Activated gamma-delta T cell treated with Interleukin-2 at 50 U/mL for 16 hours (primary cell): ENCODE measurements around the gene NTSR2.

Experiments
- DNase-seq: peaks from one replicate; pipeline ENCODE4 v3.0.0-alpha.2; 2020

The NTSR2 gene, protein sequence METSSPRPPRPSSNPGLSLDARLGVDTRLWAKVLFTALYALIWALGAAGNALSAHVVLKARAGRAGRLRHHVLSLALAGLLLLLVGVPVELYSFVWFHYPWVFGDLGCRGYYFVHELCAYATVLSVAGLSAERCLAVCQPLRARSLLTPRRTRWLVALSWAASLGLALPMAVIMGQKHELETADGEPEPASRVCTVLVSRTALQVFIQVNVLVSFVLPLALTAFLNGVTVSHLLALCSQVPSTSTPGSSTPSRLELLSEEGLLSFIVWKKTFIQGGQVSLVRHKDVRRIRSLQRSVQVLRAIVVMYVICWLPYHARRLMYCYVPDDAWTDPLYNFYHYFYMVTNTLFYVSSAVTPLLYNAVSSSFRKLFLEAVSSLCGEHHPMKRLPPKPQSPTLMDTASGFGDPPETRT

DNA sequence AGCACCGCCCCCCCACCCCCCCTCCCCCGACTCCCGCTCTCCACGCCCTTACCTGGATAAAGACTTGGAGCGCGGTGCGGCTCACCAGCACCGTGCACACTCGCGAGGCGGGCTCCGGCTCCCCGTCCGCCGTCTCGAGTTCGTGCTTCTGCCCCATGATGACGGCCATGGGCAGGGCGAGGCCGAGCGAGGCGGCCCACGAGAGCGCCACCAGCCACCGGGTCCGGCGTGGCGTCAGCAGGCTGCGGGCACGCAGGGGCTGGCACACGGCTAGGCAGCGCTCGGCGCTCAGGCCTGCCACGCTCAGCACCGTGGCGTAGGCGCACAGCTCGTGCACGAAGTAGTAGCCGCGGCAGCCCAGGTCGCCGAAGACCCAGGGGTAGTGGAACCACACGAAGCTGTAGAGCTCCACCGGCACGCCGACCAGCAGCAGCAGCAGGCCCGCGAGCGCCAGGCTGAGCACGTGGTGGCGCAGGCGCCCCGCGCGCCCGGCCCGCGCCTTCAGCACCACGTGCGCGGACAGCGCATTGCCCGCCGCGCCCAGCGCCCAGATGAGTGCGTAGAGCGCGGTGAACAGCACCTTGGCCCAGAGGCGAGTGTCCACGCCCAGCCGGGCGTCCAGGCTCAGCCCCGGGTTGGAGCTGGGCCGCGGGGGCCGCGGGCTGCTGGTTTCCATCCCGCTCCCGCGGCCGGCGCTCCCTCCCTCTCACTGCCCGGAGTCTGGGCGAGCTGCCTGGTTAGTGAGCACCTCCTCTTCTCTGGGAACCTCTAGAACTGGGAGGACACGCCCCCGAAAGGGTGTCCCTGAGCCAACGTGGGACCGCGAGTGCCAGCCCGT lies at the start of gene NTSR2:
Gene NTSR2, minus strand, starts transcription at position 742 of the 838 bp plus-strand sequence. Its CDS starts 66 bp downstream, at position 676.
- no peak for DNase-seq

- no peak for DNase-seq
These were observed 49.4 kb upstream of the NTSR2 start for GRCh38 chr2:11719230-11719977.

DNA sequence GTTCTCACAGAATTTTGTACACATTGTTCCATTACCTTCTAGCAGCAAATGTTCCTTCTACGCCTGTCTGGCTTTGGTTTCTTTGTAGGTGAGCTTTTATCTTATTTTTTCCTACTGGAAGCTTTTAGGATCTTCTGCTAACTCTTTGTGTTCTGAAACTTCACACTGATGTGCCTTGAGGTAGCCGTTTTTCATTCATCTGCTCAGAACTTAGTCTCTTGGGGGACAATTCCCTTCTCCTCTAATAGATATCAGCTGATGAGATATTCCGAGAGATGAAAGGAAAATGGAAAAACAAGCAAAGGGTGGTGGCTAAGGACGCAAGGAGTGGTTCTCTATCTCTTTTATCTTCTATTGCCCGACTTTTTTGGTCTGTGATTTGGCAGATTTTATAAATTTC lies 48.6 kb upstream of the NTSR2 start:
- no peak for DNase-seq

DNA sequence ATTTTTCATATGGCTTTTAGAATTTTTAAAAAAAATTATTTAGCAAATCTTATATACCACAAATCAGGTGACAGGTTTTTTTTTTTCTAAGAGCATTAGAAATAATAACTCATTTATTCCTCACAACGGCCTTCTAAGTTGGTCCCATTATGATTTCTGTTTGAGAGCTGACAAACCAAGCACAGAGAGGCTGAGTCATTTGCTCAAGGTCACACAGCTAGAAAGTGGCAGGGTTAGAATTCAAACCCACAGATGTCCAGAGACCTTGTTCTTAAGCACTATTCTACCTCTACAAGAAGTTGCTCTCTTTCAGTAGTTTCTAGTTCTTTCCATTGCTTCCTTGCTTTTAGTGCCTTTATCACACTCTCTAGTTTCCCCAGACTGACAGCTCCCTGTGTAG lies 47.6 kb upstream of the NTSR2 start:
- DNase-seq: no peak

GRCh38 chr2:11716689-11717321 lies 46.8 kb upstream of the NTSR2 start:
- no peak for DNase-seq

GRCh38 chr2:11715987-11716652 lies 46.1 kb upstream of the NTSR2 start:
- no peak for DNase-seq

- no peak for DNase-seq
These were observed 43.8 kb upstream of the NTSR2 start for GRCh38 chr2:11713815-11714214.

- no peak for DNase-seq
These were observed 42.9 kb upstream of the NTSR2 start for GRCh38 chr2:11712866-11713265.

GRCh38 chr2:11711751-11712150 lies 41.8 kb upstream of the NTSR2 start:
- DNase-seq: no peak

DNA sequence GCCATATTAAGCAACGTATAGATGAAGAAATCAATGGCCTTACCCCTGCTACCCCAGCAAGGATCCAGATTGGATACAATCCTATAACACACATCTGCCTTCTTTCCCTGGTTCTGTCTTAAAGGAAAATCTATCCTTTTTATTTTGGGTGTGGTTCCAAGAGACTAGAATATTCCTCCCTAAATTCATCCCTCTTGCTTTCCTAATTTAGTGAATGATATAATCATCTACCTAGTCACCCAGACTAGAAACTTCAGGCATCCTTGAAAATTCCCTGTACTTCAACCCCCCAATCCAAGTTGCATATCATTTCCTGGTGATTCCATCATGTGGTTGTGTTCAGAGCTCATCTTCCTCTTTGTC lies 41.3 kb upstream of the NTSR2 start:
- no peak for DNase-seq

DNA sequence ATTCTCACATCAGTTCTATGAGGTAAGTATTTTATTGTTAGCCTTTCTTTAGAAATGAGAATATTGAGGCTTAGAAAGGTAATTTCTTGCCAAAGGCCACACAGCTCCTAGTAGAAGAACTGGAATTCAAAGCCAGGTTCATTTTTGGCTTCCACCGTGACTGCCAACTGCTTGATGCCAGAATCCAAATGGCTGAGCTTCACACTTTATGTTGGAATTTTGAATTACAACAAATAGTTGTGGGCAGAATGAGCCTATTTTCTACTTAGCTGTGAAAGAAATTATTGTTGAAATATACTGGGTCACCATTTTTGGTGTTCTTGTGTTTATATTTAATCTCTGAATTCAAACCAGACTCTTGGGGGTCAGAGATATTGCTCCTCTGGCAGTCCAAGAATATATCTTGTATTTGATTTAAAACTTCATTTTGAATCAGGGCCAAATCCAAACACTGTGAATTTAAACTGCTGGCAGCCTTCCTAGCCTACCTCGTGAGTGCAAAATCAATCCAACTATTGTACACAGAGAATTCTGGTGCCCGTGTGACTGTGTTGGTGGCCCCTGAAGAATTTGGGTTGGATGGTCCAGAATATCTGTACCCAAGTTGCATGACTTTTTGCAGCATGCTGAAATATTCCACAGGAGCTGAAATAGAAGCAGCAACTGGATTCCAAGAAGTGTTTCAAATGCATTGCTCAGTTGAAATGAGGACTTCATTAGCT lies 40.8 kb upstream of the NTSR2 start:
- DNase-seq: no peak

GRCh38 chr2:11710210-11710609 lies 40.2 kb upstream of the NTSR2 start:
- DNase-seq: no peak

DNA sequence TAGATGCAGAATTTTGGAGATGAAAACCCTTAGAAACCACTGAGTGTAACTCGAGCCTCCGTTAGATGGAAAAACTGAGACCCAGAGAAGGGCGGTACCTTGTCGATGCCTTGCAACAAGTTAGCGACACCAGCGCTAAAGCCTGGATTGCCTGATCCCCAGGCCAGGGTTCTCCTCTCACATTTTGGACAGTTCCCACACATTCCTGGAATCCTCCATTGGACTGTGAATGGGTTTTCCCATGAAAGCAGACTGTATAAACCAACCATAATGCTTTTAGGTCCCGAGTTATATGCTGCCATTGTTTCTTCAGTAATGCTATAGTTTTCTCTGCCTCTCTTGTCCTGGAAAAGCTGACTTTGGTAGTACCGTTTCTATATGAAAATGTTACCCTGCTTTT lies 39.3 kb upstream of the NTSR2 start:
- no peak for DNase-seq

GRCh38 chr2:11708106-11708505 lies 38.1 kb upstream of the NTSR2 start:
- no peak for DNase-seq

- DNase-seq: no peak
These were observed 35.7 kb upstream of the NTSR2 start for GRCh38 chr2:11705711-11706110.

- DNase-seq: no peak
These were observed 35.1 kb upstream of the NTSR2 start for GRCh38 chr2:11705063-11705462.

- no peak for DNase-seq
These were observed 33.7 kb upstream of the NTSR2 start for GRCh38 chr2:11703700-11704099.

- no peak for DNase-seq
These were observed 33.0 kb upstream of the NTSR2 start for GRCh38 chr2:11702946-11703345.

DNA sequence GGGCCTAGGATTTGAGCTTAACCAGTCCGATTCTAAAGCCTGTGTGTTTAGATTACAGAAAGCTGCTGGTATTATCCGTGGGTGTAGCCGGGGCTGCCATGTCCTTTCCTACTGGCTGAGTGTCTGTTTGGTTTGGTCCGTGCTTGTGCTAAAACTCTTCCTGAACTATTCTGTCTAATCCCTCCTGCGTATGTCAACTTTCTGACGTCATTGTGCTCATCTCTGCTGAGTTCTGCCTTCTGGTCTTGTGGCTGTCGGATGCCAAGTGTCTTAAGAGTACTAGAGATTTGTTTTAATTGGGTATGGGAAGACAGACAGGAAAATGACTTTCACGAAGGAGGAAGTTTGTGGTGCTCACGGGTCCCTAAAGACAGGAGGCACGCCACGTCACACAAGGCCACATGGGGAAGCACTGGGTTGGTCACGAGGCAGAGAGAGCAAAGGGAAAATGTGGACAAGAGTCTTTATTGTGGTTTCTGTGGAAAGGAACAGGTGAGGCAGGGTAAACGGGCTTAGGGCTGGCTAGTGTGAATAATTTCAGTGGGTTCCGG lies 31.8 kb upstream of the NTSR2 start:
- DNase-seq: no peak

- DNase-seq: no peak
These were observed 31.2 kb upstream of the NTSR2 start for GRCh38 chr2:11701206-11701605.
